ENCODE data around the gene NPL. TPM values are rescaled to one million over a fixed set of nuclear protein-coding genes. Genes with fewer than 3 reads are reported as not detected.

Gene NPL
- total RNA-seq, 4 donors from 2014 or later: 6.6 to 18.9 (median 9.7) TPM

GRCh38 chr1:182791281-182792179 is 2.0 kb downstream of the NPL start:
- intact Hi-C loops (cut with DNase I; ENCODE audit: low total_unique reads): no loop called here
- 89 to 94% methylated on average over 8 of the region's 8 CpGs for WGBS, 2 donors
- no peak overlapping the region for H3K4me3 ChIP-seq (ENCODE audit: low read depth, poor library complexity, severe bottlenecking)
- DNase-seq (ENCODE audit: low spot score in 2 of 2): peak in 1 of 2 donors; percentile 14
- no peak for TF ChIP-seq POLR2A (IDR thresholded peaks at IDR 0.05)
- TF ChIP-seq CTCF (IDR thresholded peaks at IDR 0.05): no peak

- no peak for TF ChIP-seq CTCF (IDR thresholded peaks at IDR 0.05)
- no peak for TF ChIP-seq POLR2A (IDR thresholded peaks at IDR 0.05)
- intact Hi-C loops (cut with DNase I; ENCODE audit: low total_unique reads): no loop called here
- peak in 1 of 2 donors; percentile 15 for DNase-seq (ENCODE audit: low spot score in 2 of 2)
- no peak overlapping the region for H3K4me3 ChIP-seq (ENCODE audit: low read depth, poor library complexity, severe bottlenecking)
- WGBS, 2 donors: 97 to 98% methylated on average over 2 of the region's 2 CpGs
Measured at GRCh38 chr1:182794091-182794490, 4.5 kb downstream of the NPL start.

- WGBS, 2 donors: 85 to 86% methylated on average over 3 of the region's 3 CpGs
- peak in 1 of 2 donors; percentile 20 for DNase-seq (ENCODE audit: low spot score in 2 of 2)
- H3K4me3 ChIP-seq (ENCODE audit: low read depth, poor library complexity, severe bottlenecking): no peak overlapping the region
- no peak for TF ChIP-seq CTCF (IDR thresholded peaks at IDR 0.05)
- no peak for TF ChIP-seq POLR2A (IDR thresholded peaks at IDR 0.05)
- intact Hi-C loops (cut with DNase I; ENCODE audit: low total_unique reads): no loop called here
Measured at GRCh38 chr1:182794676-182795201, 5.2 kb downstream of the NPL start.

- DNase-seq (ENCODE audit: low spot score in 2 of 2): peak in 1 of 2 donors; percentile 45
- TF ChIP-seq CTCF (IDR thresholded peaks at IDR 0.05) (no peak), POLR2A (IDR thresholded peaks at IDR 0.05) (no peak)
- 52 to 64% methylated on average over 8 of the region's 8 CpGs for WGBS, 2 donors
Measured at GRCh38 chr1:182795563-182796228, 6.1 kb downstream of the NPL start.

GRCh38 chr1:182802006-182802803 is 12.6 kb downstream of the NPL start:
- WGBS, 2 donors: 50 to 57% methylated on average over 4 of the region's 4 CpGs
- DNase-seq (ENCODE audit: low spot score in 2 of 2): peak in 1 of 2 donors; percentile 43
- H3K4me3 ChIP-seq (ENCODE audit: low read depth, poor library complexity, severe bottlenecking): no peak overlapping the region
- TF ChIP-seq POLR2A (IDR thresholded peaks at IDR 0.05): no peak
- no peak for TF ChIP-seq CTCF (IDR thresholded peaks at IDR 0.05)
- intact Hi-C loops (cut with DNase I; ENCODE audit: low total_unique reads): no loop called here

More at GRCh38 chr1:182795563-182796228, 6.1 kb downstream of the NPL start:
- no peak overlapping the region for H3K4me3 ChIP-seq (ENCODE audit: low read depth, poor library complexity, severe bottlenecking)
- intact Hi-C loops (cut with DNase I; ENCODE audit: low total_unique reads): no loop called here
